NCI-H2081 treated with DMSO at 0.1 percent for 48 hours (cell line): ENCODE measurements around the gene AGPAT3.

Source experiments
- DNase-seq: peaks from one replicate; lab custom pipeline; 2025; lab: John Stamatoyannopoulos, UW

Gene AGPAT3

GRCh38 chr21:44021064-44021463 is 156.0 kb downstream of the AGPAT3 start:
- no peak for DNase-seq

- DNase-seq = no peak
Observed at GRCh38 chr21:44024257-44024656, 159.2 kb downstream of the AGPAT3 start.

GRCh38 chr21:44024887-44025353 is 159.9 kb downstream of the AGPAT3 start:
- DNase-seq = no peak

- DNase-seq = no peak
Observed at GRCh38 chr21:44027607-44028286, 162.7 kb downstream of the AGPAT3 start.

GRCh38 chr21:44028287-44028659 is 163.2 kb downstream of the AGPAT3 start:
- DNase-seq = no peak

GRCh38 chr21:44029460-44030087 is 164.6 kb downstream of the AGPAT3 start:
- DNase-seq = no peak

GRCh38 chr21:44035244-44035643 is 170.2 kb downstream of the AGPAT3 start:
- DNase-seq = no peak
